Activated CD4-positive, alpha-beta T cell treated with anti-CD3 and anti-CD28 coated beads for 36 hours (primary cell): ENCODE data around the gene MARK4. TPM values are rescaled to one million over a fixed set of nuclear protein-coding genes. Genes with fewer than 3 reads are reported as not detected.
A peak's percentile ranks its signal among the peaks of the same experiment; 100 is the strongest.
"Not testable (repeated sequence)": the region's sequence is repeated elsewhere in the genome, so short reads cannot be mapped to it uniquely, and the experiment has no call there.

Source experiments
- ATAC-seq: fragments of 200-7000 bp; cut with Tn5 transposase; one replicate; pipeline ENCODE4 v1.10.0; 2021; ENCODE audit warnings: mild to moderate bottlenecking, moderate library complexity
- CTCF ChIA-PET: fragments of 350-600 bp; sonication (Branson Sonifier 250); formaldehyde crosslinking; loops from one replicate; lab custom pipeline; 2021; ENCODE audit warnings: antibody characterized with exemption; lab: Charles Lee
- POLR2A ChIA-PET: fragments of 350-600 bp; sonication (Branson Sonifier 250); formaldehyde crosslinking; loops from one replicate; lab custom pipeline; 2021; ENCODE audit warnings: antibody characterized with exemption, inconsistent platforms; lab: Charles Lee
- DNase-seq: peaks from one replicate; pipeline ENCODE4 v3.0.0-alpha.2; 2020
- H3K27ac Mint-ChIP-seq: one replicate; pipeline ENCODE4 v1.8.0; 2021; ENCODE audit warnings: mixed read lengths
- H3K27me3 Mint-ChIP-seq: one replicate; pipeline ENCODE4 v1.8.0; 2021; ENCODE audit warnings: mixed read lengths
- H3K36me3 Mint-ChIP-seq: one replicate; pipeline ENCODE4 v1.8.0; 2021; ENCODE audit warnings: low read depth, mixed read lengths
- H3K4me1 Mint-ChIP-seq: one replicate; pipeline ENCODE4 v1.8.0; 2021; ENCODE audit warnings: mixed read lengths
- H3K4me3 Mint-ChIP-seq: one replicate; pipeline ENCODE4 v1.8.0; 2021; ENCODE audit warnings: mild to moderate bottlenecking, moderate library complexity, mixed read lengths
- H3K9me3 Mint-ChIP-seq: one replicate; pipeline ENCODE4 v1.8.0; 2021; ENCODE audit warnings: low read depth, mixed read lengths
- intact Hi-C, 2 experiments: fragments of 100-400 bp; cut with DNase I in 1 of 2; cut with micrococcal nuclease in 1 of 2; formaldehyde crosslinking; loops; one replicate each; pipeline versions ENCODE4 v1.14.2 to v1.15.1; 2022 to 2024; cut with DNase I, micrococcal nuclease
- total RNA-seq, 2 experiments: library from RNA; stranded (reverse); gene quantifications; one replicate each; pipeline ENCODE4 v1.2.3, GENCODE V29; 2021

Gene MARK4
- total RNA-seq, 2 experiments from 2014 or later = 19.1 to 19.6 TPM

DNA sequence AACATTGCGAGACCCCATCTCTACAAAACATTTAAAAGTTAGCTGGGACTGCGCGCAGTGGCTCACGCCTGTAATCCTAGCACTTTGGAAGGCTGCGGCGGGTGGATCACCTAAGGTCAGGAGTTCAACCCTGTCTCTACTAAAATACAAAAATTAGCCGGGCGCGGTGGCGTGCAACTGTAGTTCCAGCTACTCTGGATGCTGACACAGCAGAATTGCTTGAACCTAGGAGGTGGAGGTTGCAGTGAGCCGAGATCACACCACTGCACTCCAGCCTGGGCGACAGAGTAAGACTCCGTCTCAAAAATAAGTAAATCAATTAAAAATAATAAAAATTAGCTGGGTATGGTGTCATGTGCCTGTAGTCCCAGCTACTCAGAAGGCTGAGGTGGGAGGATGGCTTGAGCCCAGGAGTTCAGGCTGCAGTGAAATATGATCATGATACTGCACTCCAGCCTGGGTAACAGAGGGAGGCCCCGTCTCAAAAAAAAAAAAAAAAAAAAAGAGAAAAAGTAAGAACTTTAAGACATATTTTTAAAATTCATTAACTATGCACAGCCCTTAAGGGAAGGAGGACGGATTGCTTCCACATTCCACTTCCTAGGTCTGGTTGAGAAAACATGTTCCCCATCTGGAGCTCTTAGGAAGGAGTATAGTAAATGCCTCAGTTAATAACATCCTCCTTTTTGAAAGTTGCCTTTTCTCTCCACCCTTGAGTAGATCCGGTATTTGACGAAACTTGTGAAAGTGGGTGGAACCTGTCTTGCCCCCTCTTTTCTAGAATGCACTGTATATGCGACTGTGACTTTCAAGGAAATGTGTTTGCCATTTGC is 31.9 kb upstream of the MARK4 start:
- intact Hi-C loops = no loop called here
- DNase-seq = no peak
- ATAC-seq = no peak
- no peaks in the 10 kb centered on the region for H3K9me3 Mint-ChIP-seq
- peaks cover 2% of the 10 kb centered on the region for H3K4me1 Mint-ChIP-seq
- H3K36me3 Mint-ChIP-seq = no peaks in the 10 kb centered on the region
- POLR2A ChIA-PET = interaction anchor here (0.6 kb wide), 1 partner anchor 11 kb away, joined by 3 read pairs; no protein-coding TSS in a partner anchor
- CTCF ChIA-PET = no interaction called here
- H3K27me3 Mint-ChIP-seq = peaks cover 33% of the 10 kb centered on the region
- no peak overlapping the region for H3K4me3 Mint-ChIP-seq
- H3K27ac Mint-ChIP-seq = no peak overlapping the region

GRCh38 chr19:45222724-45223123 is 28.3 kb upstream of the MARK4 start:
- Mint-ChIP-seq H3K9me3 (no peaks in the 10 kb centered on the region), H3K4me3 (no peak overlapping the region), H3K4me1 (no peaks in the 10 kb centered on the region), H3K27me3 (peaks cover 20% of the 10 kb centered on the region), H3K27ac (no peak overlapping the region), H3K36me3 (no peaks in the 10 kb centered on the region)
- ChIA-PET CTCF (interaction anchor here (1.1 kb wide), 1 partner anchor 81 kb away, joined by 3 read pairs; no protein-coding TSS in a partner anchor), POLR2A (no interaction called here)
- ATAC-seq = no peak
- DNase-seq = no peak
- intact Hi-C loops = no loop called here

GRCh38 chr19:45223879-45224278 is 27.2 kb upstream of the MARK4 start:
- ATAC-seq (no peak), DNase-seq (no peak)
- intact Hi-C loops = no loop called here
- no peak overlapping the region for H3K4me3 Mint-ChIP-seq
- ChIA-PET POLR2A (no interaction called here), CTCF (interaction anchor here (1.1 kb wide), 1 partner anchor 80 kb away, joined by 3 read pairs; no protein-coding TSS in a partner anchor)
- H3K9me3 Mint-ChIP-seq = no peaks in the 10 kb centered on the region
- no peak overlapping the region for H3K27ac Mint-ChIP-seq
- no peaks in the 10 kb centered on the region for H3K36me3 Mint-ChIP-seq
- peaks cover 17% of the 10 kb centered on the region for H3K27me3 Mint-ChIP-seq
- H3K4me1 Mint-ChIP-seq = no peaks in the 10 kb centered on the region

- H3K27ac Mint-ChIP-seq = no peak overlapping the region
- ChIA-PET POLR2A (no interaction called here), CTCF (no interaction called here)
- no peaks in the 10 kb centered on the region for H3K9me3 Mint-ChIP-seq
- no peak for ATAC-seq
- H3K36me3 Mint-ChIP-seq = no peaks in the 10 kb centered on the region
- H3K4me3 Mint-ChIP-seq = no peak overlapping the region
- peaks cover 13% of the 10 kb centered on the region for H3K27me3 Mint-ChIP-seq
- intact Hi-C loops = no loop called here
- DNase-seq = no peak
- no peaks in the 10 kb centered on the region for H3K4me1 Mint-ChIP-seq
These were observed 26.4 kb upstream of the MARK4 start for GRCh38 chr19:45224645-45225044.

DNA sequence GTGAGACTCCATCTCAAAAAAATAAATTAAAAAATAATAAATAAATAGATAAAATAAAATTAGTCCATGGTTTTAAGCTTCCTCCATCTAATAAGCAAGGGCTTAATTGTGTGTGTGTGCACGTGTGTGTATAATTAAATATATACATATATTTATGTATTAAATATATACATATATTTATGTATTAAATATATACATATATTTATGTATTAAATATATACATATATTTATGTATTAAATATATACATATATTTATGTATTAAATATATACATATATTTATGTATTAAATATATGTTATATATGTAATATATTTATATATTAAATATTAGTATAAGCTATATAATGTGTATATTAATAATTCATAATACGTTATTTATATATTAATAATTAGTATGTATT is 22.0 kb upstream of the MARK4 start:
- not testable (repeated sequence) for H3K36me3 Mint-ChIP-seq, ATAC-seq

GRCh38 chr19:45231891-45232290 is 19.2 kb upstream of the MARK4 start:
- intact Hi-C loops = no loop called here
- ChIA-PET CTCF (interaction anchor here (0.5 kb wide), 1 partner anchor 12 kb away, joined by 3 read pairs; no protein-coding TSS in a partner anchor), POLR2A (no interaction called here)
- Mint-ChIP-seq H3K4me3 (no peak overlapping the region), H3K9me3 (no peaks in the 10 kb centered on the region), H3K36me3 (no peaks in the 10 kb centered on the region), H3K27ac (no peak overlapping the region), H3K4me1 (no peaks in the 10 kb centered on the region), H3K27me3 (peaks cover 32% of the 10 kb centered on the region)
- DNase-seq (no peak), ATAC-seq (no peak)

More for the DNA sequence above, 22.0 kb upstream of the MARK4 start:
- intact Hi-C loops, H3K27ac Mint-ChIP-seq, H3K4me3 Mint-ChIP-seq, DNase-seq, H3K9me3 Mint-ChIP-seq, POLR2A ChIA-PET, H3K4me1 Mint-ChIP-seq: not testable (repeated sequence)
- CTCF ChIA-PET = interaction anchor here (0.6 to 1.0 kb wide), 2 partner anchors 12 to 129 kb away, joined by 3 read pairs; no protein-coding TSS in a partner anchor
- peaks cover 20% of the 10 kb centered on the region for H3K27me3 Mint-ChIP-seq

DNA sequence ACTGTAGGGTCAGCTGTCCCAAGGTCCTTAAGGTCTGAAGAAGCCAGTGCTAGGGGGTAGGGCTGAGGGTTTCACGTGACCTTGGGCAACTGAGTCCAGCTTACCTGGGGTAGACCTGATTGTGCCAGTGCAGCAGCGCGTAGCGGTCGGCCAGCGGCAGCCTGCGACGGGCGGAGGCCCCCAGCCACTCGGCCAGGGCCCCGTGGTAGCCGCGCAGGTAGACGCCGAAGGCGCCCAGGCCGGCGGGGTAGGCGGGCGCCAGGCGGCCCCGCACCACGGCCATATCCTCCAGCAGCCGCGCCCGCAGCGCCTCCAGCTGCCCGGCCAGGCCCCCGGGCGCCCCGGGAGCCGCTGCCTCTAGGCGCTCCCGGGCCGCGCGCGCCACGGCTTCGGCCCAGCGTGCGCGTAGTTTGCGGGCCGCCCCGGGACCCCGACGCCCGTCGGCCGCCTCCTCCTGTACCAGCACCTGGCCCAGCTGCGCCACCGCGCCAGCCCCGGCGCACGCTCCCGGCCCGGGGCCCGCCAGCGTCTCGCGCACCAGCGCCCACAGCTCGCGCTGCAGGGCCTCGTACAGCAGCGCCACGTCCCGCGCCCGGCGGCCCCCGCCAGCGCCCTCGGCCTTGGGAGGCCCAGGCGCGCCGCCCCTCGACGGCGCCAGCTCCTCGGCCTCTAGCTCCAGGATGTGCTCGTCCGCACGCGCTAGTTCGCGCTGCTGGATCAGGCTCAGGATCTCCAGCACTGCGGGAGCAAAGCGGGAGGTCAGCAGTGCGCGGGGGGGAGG is 16.8 kb upstream of the MARK4 start:
- CTCF ChIA-PET = interaction anchor here (0.7 kb wide), 1 partner anchor 206 kb away, joined by 3 read pairs; no protein-coding TSS in a partner anchor
- DNase-seq (no peak), ATAC-seq (no peak)
- Mint-ChIP-seq H3K9me3 (no peaks in the 10 kb centered on the region), H3K27ac (no peak overlapping the region), H3K36me3 (no peaks in the 10 kb centered on the region), H3K4me1 (no peaks in the 10 kb centered on the region), H3K27me3 (peaks cover 40% of the 10 kb centered on the region), H3K4me3 (no peak overlapping the region)
- POLR2A ChIA-PET = no interaction called here
- intact Hi-C loops = no loop called here

- DNase-seq (no peak), ATAC-seq (no peak)
- ChIA-PET CTCF (no interaction called here), POLR2A (no interaction called here)
- Mint-ChIP-seq H3K36me3 (no peaks in the 10 kb centered on the region), H3K27ac (no peak overlapping the region), H3K27me3 (peaks cover 40% of the 10 kb centered on the region), H3K4me1 (no peaks in the 10 kb centered on the region), H3K9me3 (no peaks in the 10 kb centered on the region), H3K4me3 (no peak overlapping the region)
- intact Hi-C loops = no loop called here
These were observed 15.6 kb upstream of the MARK4 start for GRCh38 chr19:45235485-45235884.

GRCh38 chr19:45238556-45238955 is 12.5 kb upstream of the MARK4 start:
- peaks cover 30% of the 10 kb centered on the region for H3K27me3 Mint-ChIP-seq
- no peaks in the 10 kb centered on the region for H3K36me3 Mint-ChIP-seq
- no peak overlapping the region for H3K4me3 Mint-ChIP-seq
- intact Hi-C loops = no loop called here
- H3K9me3 Mint-ChIP-seq = no peaks in the 10 kb centered on the region
- ChIA-PET POLR2A (no interaction called here), CTCF (interaction anchor here (0.5 kb wide), 1 partner anchor 112 kb away, joined by 3 read pairs; no protein-coding TSS in a partner anchor)
- no peak for ATAC-seq
- no peaks in the 10 kb centered on the region for H3K4me1 Mint-ChIP-seq
- H3K27ac Mint-ChIP-seq = no peak overlapping the region
- no peak for DNase-seq

- peaks cover 9% of the 10 kb centered on the region for H3K27me3 Mint-ChIP-seq
- ATAC-seq (no peak), DNase-seq (peak; percentile 18)
- H3K36me3 Mint-ChIP-seq = no peaks in the 10 kb centered on the region
- intact Hi-C loops = no loop called here
- CTCF ChIA-PET = interaction anchor here (0.6 to 1.0 kb wide), 3 partner anchors 12 to 589 kb away, joined by 3 read pairs; no protein-coding TSS in a partner anchor
- no peaks in the 10 kb centered on the region for H3K9me3 Mint-ChIP-seq
- no peaks in the 10 kb centered on the region for H3K4me1 Mint-ChIP-seq
- H3K27ac Mint-ChIP-seq = no peak overlapping the region
- no peak overlapping the region for H3K4me3 Mint-ChIP-seq
- POLR2A ChIA-PET = no interaction called here
These were observed 7.8 kb upstream of the MARK4 start for GRCh38 chr19:45243144-45243732.

DNA sequence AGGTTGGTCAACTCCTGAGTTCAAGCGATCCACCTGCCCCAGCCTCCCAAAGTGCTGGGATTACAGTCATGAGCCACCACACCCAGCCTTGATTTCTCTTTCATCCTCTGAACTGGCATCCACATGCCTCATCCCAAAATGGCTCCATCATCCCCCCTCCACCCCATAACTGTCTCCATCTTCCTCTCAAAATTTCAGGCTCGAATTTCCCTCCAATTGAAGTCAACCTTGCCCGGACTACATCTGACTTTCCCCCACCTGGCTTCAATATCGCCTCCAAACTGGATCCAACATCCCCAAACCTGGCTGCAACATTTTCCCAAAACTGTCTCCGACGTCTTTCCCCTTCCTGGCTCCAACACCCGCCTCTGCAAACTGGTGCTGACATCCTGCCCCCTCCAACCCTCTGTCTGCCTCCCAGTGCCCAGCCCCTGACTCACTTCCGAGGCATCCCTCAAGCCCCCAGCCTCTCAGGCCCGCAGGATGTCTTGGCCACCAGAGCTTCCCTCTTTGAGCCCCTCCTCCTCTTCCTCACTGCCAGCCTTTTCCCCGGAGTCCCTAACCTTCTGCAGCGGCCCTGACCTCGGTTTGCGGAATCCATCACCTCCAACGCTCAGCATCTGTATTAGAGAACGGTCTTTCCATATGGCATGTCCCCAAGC is 6.8 kb upstream of the MARK4 start:
- no peak overlapping the region for H3K4me3 Mint-ChIP-seq
- no peak for ATAC-seq
- CTCF ChIA-PET = interaction anchor here (0.8 to 1.0 kb wide), 2 partner anchors 13 to 96 kb away, joined by 3 read pairs; no protein-coding TSS in a partner anchor
- POLR2A ChIA-PET = no interaction called here
- peaks cover 9% of the 10 kb centered on the region for H3K27me3 Mint-ChIP-seq
- no peaks in the 10 kb centered on the region for H3K9me3 Mint-ChIP-seq
- DNase-seq = no peak
- intact Hi-C loops = no loop called here
- no peaks in the 10 kb centered on the region for H3K4me1 Mint-ChIP-seq
- H3K36me3 Mint-ChIP-seq = no peaks in the 10 kb centered on the region
- no peak overlapping the region for H3K27ac Mint-ChIP-seq
